ENCODE measurements around the gene TCHH.

- TF ChIP-seq CTCF (IDR thresholded peaks at IDR 0.05; ENCODE audit: insufficient read depth, low read length, poor library complexity, severe bottlenecking): no peak
- TF ChIP-seq EZH2phosphoT487 (conservative IDR thresholded peaks at IDR 0.05; ENCODE audit: low read length): no peak
Measured at GRCh38 chr1:152061952-152062351, 53.3 kb downstream of the TCHH start.
